GM12878 (cell line): ENCODE measurements around the gene BORCS5. TPM values are rescaled to one million over a fixed set of nuclear protein-coding genes. Genes with fewer than 3 reads are reported as not detected.

ENCODE experiments used
- ATAC-seq: fragments of 200-7000 bp; cut with Tn5 transposase; 3 replicates; pipeline ENCODE4 v1.9.1; 2020; ENCODE audit warnings: mild to moderate bottlenecking, moderate library complexity
- BruUV-seq: library from RNA; stranded (reverse); fragments of 400-500 nt; replicated peaks from 2 replicates; lab custom pipeline; 2021; lab: Mats Ljungman, UMichigan
- CTCF ChIA-PET: fragments of 300-600 bp; sonication (Branson Sonifier 250); formaldehyde crosslinking; extraction: SDS; loops from one replicate; lab custom pipeline; 2021; ENCODE audit warnings: inconsistent platforms; lab: Yijun Ruan, JAX
- POLR2A ChIA-PET: fragments of 350-600 bp; formaldehyde crosslinking; extraction: SDS; loops from one replicate; lab custom pipeline; 2021; ENCODE audit warnings: inconsistent platforms; lab: Charles Lee
- RAD21 ChIA-PET: fragments of 300-600 bp; sonication (Branson Sonifier 250); formaldehyde crosslinking; loops from one replicate; lab custom pipeline; 2023; ENCODE audit warnings: antibody characterized with exemption; ENCODE audit not compliant: unreplicated experiment; lab: Charles Lee
- SMC1A ChIA-PET: fragments of 300-600 bp; sonication (Branson Sonifier 250); formaldehyde crosslinking; loops from one replicate; lab custom pipeline; 2023; ENCODE audit not compliant: unreplicated experiment, uncharacterized antibody; lab: Charles Lee
- DNase-seq: peaks from one replicate; pipeline ENCODE4 v3.0.0-alpha.2; 2011; ENCODE audit warnings: low read depth, low spot score
- FAIRE-seq: peaks from 3 replicates; lab custom pipeline; 2011; peaks lifted over from hg19 to GRCh38; lab: Jason Lieb, UNC
- H2AFZ ChIP-seq: 2 replicates; pipeline ENCODE4 v1.6.0; 2011; ENCODE audit warnings: low read depth, low read length, control low read depth; ENCODE audit not compliant: control insufficient read depth
- H3K27ac ChIP-seq: 2 replicates; pipeline ENCODE4 v1.5.1; 2011; ENCODE audit warnings: control low read depth; ENCODE audit not compliant: control insufficient read depth, insufficient read depth
- H3K27me3 ChIP-seq, 2 experiments: replicated peaks in 1 of 2; 2 replicates each; pipeline versions ENCODE4 v1.6.0 to v1.6.1; 2011; ENCODE audit warnings: low read length in 1 of 2; ENCODE audit not compliant: control insufficient read depth in 2 of 2, insufficient read depth in 2 of 2
- H3K36me3 ChIP-seq, 2 experiments: 2 replicates each; pipeline ENCODE4 v1.5.1; 2011; ENCODE audit warnings: low read length in 1 of 2; ENCODE audit not compliant: control insufficient read depth in 2 of 2, insufficient read depth in 2 of 2
- H3K4me1 ChIP-seq: 2 replicates; pipeline ENCODE4 v1.6.1; 2011; ENCODE audit warnings: mild to moderate bottlenecking, low read length, moderate library complexity, mixed read lengths; ENCODE audit not compliant: control insufficient read depth, insufficient read depth
- H3K4me2 ChIP-seq: 2 replicates; pipeline ENCODE4 v1.6.0; 2011; ENCODE audit warnings: control low read depth; ENCODE audit not compliant: control insufficient read depth, insufficient read depth
- H3K4me3 ChIP-seq: fragments of 200-600 bp; sonication (generic); 2 replicates; pipeline ENCODE4 v1.5.1; 2016
- H3K79me2 ChIP-seq: 2 replicates; pipeline ENCODE4 v1.6.0; 2011; ENCODE audit warnings: low read length; ENCODE audit not compliant: control insufficient read depth, insufficient read depth
- H3K9ac ChIP-seq: 2 replicates; pipeline ENCODE4 v1.8.0; 2011; ENCODE audit warnings: low read length, control low read depth, mixed read lengths; ENCODE audit not compliant: control insufficient read depth, insufficient read depth
- H3K9me3 ChIP-seq: replicated peaks from 3 replicates; pipeline ENCODE4 v1.5.1; 2011; ENCODE audit warnings: mild to moderate bottlenecking, low read length; ENCODE audit not compliant: control insufficient read depth, insufficient read depth
- H4K20me1 ChIP-seq: 2 replicates; pipeline ENCODE4 v1.6.0; 2011; ENCODE audit not compliant: control insufficient read depth, insufficient read depth
- EP300 ChIP-seq, 2 experiments: fragments of 150-350 bp in 1 of 2; IDR thresholded peaks; 2 replicates each; pipeline ENCODE4 v1.6.1; 2011 to 2012; ENCODE audit warnings: low read depth in 2 of 2, low read length in 2 of 2, borderline replicate concordance in 1 of 2, improper control_type of control experiment in 1 of 2, inconsistent platforms in 1 of 2; ENCODE audit not compliant: control insufficient read depth in 1 of 2
- GATAD2B ChIP-seq: fragments of 450-650 bp; conservative IDR thresholded peaks from 2 replicates; pipeline ENCODE4 v1.6.1; 2017; ENCODE audit warnings: low read depth, mild to moderate bottlenecking, moderate library complexity
- KLF5 ChIP-seq: fragments of 450-650 bp; IDR thresholded peaks from 2 replicates; pipeline ENCODE4 v1.6.1; 2014; ENCODE audit warnings: mild to moderate bottlenecking; ENCODE audit not compliant: partially characterized antibody
- LARP7 ChIP-seq: fragments of 450-650 bp; IDR thresholded peaks from 2 replicates; pipeline ENCODE4 v1.6.1; 2017; ENCODE audit warnings: mild to moderate bottlenecking
- MYC ChIP-seq: IDR thresholded peaks from 2 replicates; pipeline ENCODE4 v1.6.1; 2011; ENCODE audit warnings: mild to moderate bottlenecking, low read length, moderate library complexity, inconsistent platforms; ENCODE audit not compliant: insufficient read depth, insufficient replicate concordance, insufficient read length, severe bottlenecking
- POLR2AphosphoS5 ChIP-seq: IDR thresholded peaks from 2 replicates; pipeline ENCODE4 v1.6.1; 2011; ENCODE audit warnings: mild to moderate bottlenecking, low read length, inconsistent platforms
- POU2F2 ChIP-seq: IDR thresholded peaks from 3 replicates; pipeline ENCODE4 v1.6.1; 2011; ENCODE audit warnings: low read depth, mild to moderate bottlenecking, low read length, borderline replicate concordance
- RB1 ChIP-seq: fragments of 450-650 bp; formaldehyde crosslinking; IDR thresholded peaks from 2 replicates; pipeline ENCODE4 v1.6.1; 2017; ENCODE audit warnings: mild to moderate bottlenecking, borderline replicate concordance
- RELA ChIP-seq: fragments of 450-650 bp; IDR thresholded peaks from 2 replicates; pipeline ENCODE4 v1.8.0; 2014; ENCODE audit warnings: borderline replicate concordance; ENCODE audit not compliant: partially characterized antibody
- SIX5 ChIP-seq: IDR thresholded peaks from 2 replicates; pipeline ENCODE4 v1.6.1; 2011; ENCODE audit warnings: mild to moderate bottlenecking, low read depth, low read length, moderate library complexity; ENCODE audit not compliant: severe bottlenecking
- SREBF2 ChIP-seq: IDR thresholded peaks from 2 replicates; pipeline ENCODE4 v1.6.1; 2012; ENCODE audit warnings: mild to moderate bottlenecking, low read length
- YBX1 ChIP-seq: fragments of 450-650 bp; IDR thresholded peaks from 2 replicates; pipeline ENCODE4 v1.6.1; 2016; ENCODE audit warnings: antibody characterized with exemption
- WGBS: methylation state at CpG from one replicate; pipeline ENCODE4 v1.1.6; 2016; ENCODE audit warnings: low lambda C conversion rate; ENCODE audit not compliant: insufficient replicate concordance, insufficient coverage; ENCODE audit errors: missing lambda C conversion rate; 5-methylcytosine and 5-hydroxymethylcytosine counted together
- in situ Hi-C: fragments of 300-500 bp; cut with MboI; formaldehyde crosslinking; loops from 9 replicates; pipeline ENCODE4 v1.14.3; 2018; ENCODE audit warnings: mixed read lengths
- intact Hi-C: fragments of 100-400 bp; cut with micrococcal nuclease; formaldehyde crosslinking; loops from one replicate; pipeline ENCODE4 v1.14.2; 2022; ENCODE audit not compliant: unreplicated experiment
- polyA plus RNA-seq, 11 experiments: library from polyadenylated mRNA; depleted of rRNA in 4 of 11; unstranded in 6 of 11; stranded (reverse) in 5 of 11; fragments of >200 nt; fragmentation: Nextera tagmentation in 4 of 11; fragmentation: Illumina TruSeq in 1 of 11; extraction: Ambion mirVana in 4 of 11; extraction: Trizol in 1 of 11; gene quantifications; 1 replicate in 1 of 11; 2 replicates in 10 of 11; pipeline versions ENCODE4 v1.2.1 to v1.2.3, GENCODE V29; 2011 to 2016; ENCODE audit warnings: inconsistent platforms in 2 of 11, missing spikeins in 2 of 11, low read depth in 1 of 11
- total RNA-seq, 4 experiments: library from RNA; depleted of rRNA in 3 of 4; stranded (reverse); fragments of >200 nt in 3 of 4; fragmentation: Illumina TruSeq in 1 of 4; extraction: Trizol in 1 of 4; gene quantifications; 2 replicates each; pipeline versions ENCODE4 v1.2.1 to v1.2.3, GENCODE V29; 2013 to 2021
- TF ChIP-seq, protein P1 (sequence below): fragments of 450-650 bp; IDR thresholded peaks from 2 replicates; pipeline ENCODE4 v1.6.1; 2016; ENCODE audit warnings: mild to moderate bottlenecking
- TF ChIP-seq, protein P2 (sequence below): fragments of 450-650 bp; IDR thresholded peaks from 2 replicates; pipeline ENCODE4 v1.6.1; 2014; ENCODE audit warnings: mild to moderate bottlenecking
- TF ChIP-seq, protein P3 (sequence below): IDR thresholded peaks from 2 replicates; pipeline ENCODE4 v1.6.1; 2011; ENCODE audit warnings: borderline replicate concordance, low read depth, mild to moderate bottlenecking, moderate library complexity, low read length; ENCODE audit not compliant: insufficient read depth, poor library complexity, severe bottlenecking
- TF ChIP-seq, protein P4 (sequence below): IDR thresholded peaks from 2 replicates; pipeline ENCODE4 v1.6.1; 2011; ENCODE audit warnings: mild to moderate bottlenecking, low read depth, low read length, moderate library complexity; ENCODE audit not compliant: insufficient replicate concordance

The BORCS5 gene
- total and polyA plus RNA-seq, 10 of the 15 experiments (the other 5 are each of a cell fraction or from before 2014, with no cell fraction given) = 1.4 to 39.7 (median 16.1) TPM

GRCh38 chr12:12436831-12437345, 80.0 kb downstream of the BORCS5 start (continued):
- TF ChIP-seq, protein P1, sequence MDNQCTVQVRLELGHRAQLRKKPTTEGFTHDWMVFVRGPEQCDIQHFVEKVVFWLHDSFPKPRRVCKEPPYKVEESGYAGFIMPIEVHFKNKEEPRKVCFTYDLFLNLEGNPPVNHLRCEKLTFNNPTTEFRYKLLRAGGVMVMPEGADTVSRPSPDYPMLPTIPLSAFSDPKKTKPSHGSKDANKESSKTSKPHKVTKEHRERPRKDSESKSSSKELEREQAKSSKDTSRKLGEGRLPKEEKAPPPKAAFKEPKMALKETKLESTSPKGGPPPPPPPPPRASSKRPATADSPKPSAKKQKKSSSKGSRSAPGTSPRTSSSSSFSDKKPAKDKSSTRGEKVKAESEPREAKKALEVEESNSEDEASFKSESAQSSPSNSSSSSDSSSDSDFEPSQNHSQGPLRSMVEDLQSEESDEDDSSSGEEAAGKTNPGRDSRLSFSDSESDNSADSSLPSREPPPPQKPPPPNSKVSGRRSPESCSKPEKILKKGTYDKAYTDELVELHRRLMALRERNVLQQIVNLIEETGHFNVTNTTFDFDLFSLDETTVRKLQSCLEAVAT = no peak
- no peak for TF ChIP-seq POLR2AphosphoS5
- TF ChIP-seq LARP7 = no peak
- TF ChIP-seq KLF5 = no peak
- no peak for TF ChIP-seq SREBF2
- TF ChIP-seq, protein P2, sequence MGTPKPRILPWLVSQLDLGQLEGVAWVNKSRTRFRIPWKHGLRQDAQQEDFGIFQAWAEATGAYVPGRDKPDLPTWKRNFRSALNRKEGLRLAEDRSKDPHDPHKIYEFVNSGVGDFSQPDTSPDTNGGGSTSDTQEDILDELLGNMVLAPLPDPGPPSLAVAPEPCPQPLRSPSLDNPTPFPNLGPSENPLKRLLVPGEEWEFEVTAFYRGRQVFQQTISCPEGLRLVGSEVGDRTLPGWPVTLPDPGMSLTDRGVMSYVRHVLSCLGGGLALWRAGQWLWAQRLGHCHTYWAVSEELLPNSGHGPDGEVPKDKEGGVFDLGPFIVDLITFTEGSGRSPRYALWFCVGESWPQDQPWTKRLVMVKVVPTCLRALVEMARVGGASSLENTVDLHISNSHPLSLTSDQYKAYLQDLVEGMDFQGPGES = no peak
- TF ChIP-seq YBX1 = no peak
- TF ChIP-seq SIX5 = no peak
- no peak for TF ChIP-seq GATAD2B
- no peak for TF ChIP-seq RELA

- intact Hi-C loops = no loop called here
Observed at GRCh38 chr12:12439636-12440035, 82.8 kb downstream of the BORCS5 start.

More at GRCh38 chr12:12439636-12440035, 82.8 kb downstream of the BORCS5 start:
- DNase-seq = no peak
- in situ Hi-C loops = no loop called here
- SMC1A ChIA-PET = interaction anchor here (1.0 to 2.1 kb wide), 3 partner anchors 10 to 297 kb away, joined by 3 to 7 read pairs (median 3); no protein-coding TSS in a partner anchor
- Histone ChIP-seq H3K27me3 (no peaks in the 10 kb centered on the region), H2AFZ (no peak overlapping the region), H3K4me1 (no peaks in the 10 kb centered on the region)
- RAD21 ChIA-PET = no interaction called here
- no TSS peak for BruUV-seq
- no peak for TF ChIP-seq EP300 (IDR thresholded peaks at IDR 0.05; ENCODE audit: borderline replicate concordance in 1 of 2, control insufficient read depth in 1 of 2, low read depth in 2 of 2, low read length in 2 of 2)
- no peak for TF ChIP-seq RB1
- TF ChIP-seq MYC = no peak
- TF ChIP-seq POLR2AphosphoS5 = no peak
- TF ChIP-seq, protein P3, sequence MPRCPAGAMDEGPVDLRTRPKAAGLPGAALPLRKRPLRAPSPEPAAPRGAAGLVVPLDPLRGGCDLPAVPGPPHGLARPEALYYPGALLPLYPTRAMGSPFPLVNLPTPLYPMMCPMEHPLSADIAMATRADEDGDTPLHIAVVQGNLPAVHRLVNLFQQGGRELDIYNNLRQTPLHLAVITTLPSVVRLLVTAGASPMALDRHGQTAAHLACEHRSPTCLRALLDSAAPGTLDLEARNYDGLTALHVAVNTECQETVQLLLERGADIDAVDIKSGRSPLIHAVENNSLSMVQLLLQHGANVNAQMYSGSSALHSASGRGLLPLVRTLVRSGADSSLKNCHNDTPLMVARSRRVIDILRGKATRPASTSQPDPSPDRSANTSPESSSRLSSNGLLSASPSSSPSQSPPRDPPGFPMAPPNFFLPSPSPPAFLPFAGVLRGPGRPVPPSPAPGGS = peak; percentile 15
- TF ChIP-seq POU2F2 = no peak
- TF ChIP-seq, protein P4, sequence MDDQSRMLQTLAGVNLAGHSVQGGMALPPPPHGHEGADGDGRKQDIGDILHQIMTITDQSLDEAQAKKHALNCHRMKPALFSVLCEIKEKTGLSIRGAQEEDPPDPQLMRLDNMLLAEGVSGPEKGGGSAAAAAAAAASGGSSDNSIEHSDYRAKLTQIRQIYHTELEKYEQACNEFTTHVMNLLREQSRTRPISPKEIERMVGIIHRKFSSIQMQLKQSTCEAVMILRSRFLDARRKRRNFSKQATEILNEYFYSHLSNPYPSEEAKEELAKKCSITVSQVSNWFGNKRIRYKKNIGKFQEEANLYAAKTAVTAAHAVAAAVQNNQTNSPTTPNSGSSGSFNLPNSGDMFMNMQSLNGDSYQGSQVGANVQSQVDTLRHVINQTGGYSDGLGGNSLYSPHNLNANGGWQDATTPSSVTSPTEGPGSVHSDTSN = peak; percentile 11
- TF ChIP-seq, all 136 proteins: peak for 2
- peaks cover 0 to 14% of the 10 kb centered on the region in 2 experiments; a peak in 3 of 4 replicates for H3K36me3 ChIP-seq
- H3K79me2 ChIP-seq = no peaks in the 10 kb centered on the region
- H4K20me1 ChIP-seq = no peaks in the 10 kb centered on the region
- 67% methylated on average over 6 of the region's 6 CpGs for WGBS
- H3K9ac ChIP-seq = no peak overlapping the region
- H3K4me3 ChIP-seq = no peak overlapping the region
- FAIRE-seq (no peak), ATAC-seq (no peak)
- CTCF ChIA-PET = interaction anchor here (1.3 to 1.4 kb wide), 2 partner anchors 15 to 17 kb away, joined by 3 read pairs; no protein-coding TSS in a partner anchor
- no peak overlapping the region for H3K27ac ChIP-seq
- no peak overlapping the region for H3K4me2 ChIP-seq
- POLR2A ChIA-PET = no interaction called here
- peaks cover 2% of the 10 kb centered on the region; the same call in 1 of the 3 replicates for H3K9me3 ChIP-seq
